B cell (primary cell): ENCODE data around the gene GSG1L.

Source experiments
- EZH2 ChIP-seq: IDR thresholded peaks from 2 replicates; pipeline ENCODE4 v1.6.1; 2012; ENCODE audit warnings: borderline replicate concordance, low read depth, mild to moderate bottlenecking, moderate library complexity, low read length; ENCODE audit not compliant: insufficient read depth, poor library complexity, severe bottlenecking
- TF ChIP-seq, protein P1 (sequence below): fragments of 200-600 bp; IDR thresholded peaks from one replicate; pipeline ENCODE4 v1.8.0; 2022; ENCODE audit warnings: antibody characterized with exemption, mild to moderate bottlenecking

GRCh38 chr16:28019218-28019617 is 44.3 kb downstream of the GSG1L start:
- TF ChIP-seq, protein P1, sequence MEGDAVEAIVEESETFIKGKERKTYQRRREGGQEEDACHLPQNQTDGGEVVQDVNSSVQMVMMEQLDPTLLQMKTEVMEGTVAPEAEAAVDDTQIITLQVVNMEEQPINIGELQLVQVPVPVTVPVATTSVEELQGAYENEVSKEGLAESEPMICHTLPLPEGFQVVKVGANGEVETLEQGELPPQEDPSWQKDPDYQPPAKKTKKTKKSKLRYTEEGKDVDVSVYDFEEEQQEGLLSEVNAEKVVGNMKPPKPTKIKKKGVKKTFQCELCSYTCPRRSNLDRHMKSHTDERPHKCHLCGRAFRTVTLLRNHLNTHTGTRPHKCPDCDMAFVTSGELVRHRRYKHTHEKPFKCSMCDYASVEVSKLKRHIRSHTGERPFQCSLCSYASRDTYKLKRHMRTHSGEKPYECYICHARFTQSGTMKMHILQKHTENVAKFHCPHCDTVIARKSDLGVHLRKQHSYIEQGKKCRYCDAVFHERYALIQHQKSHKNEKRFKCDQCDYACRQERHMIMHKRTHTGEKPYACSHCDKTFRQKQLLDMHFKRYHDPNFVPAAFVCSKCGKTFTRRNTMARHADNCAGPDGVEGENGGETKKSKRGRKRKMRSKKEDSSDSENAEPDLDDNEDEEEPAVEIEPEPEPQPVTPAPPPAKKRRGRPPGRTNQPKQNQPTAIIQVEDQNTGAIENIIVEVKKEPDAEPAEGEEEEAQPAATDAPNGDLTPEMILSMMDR: no peak
- no peak for TF ChIP-seq EZH2
